ENCODE results near the gene MGMT.

The MGMT gene

DNA sequence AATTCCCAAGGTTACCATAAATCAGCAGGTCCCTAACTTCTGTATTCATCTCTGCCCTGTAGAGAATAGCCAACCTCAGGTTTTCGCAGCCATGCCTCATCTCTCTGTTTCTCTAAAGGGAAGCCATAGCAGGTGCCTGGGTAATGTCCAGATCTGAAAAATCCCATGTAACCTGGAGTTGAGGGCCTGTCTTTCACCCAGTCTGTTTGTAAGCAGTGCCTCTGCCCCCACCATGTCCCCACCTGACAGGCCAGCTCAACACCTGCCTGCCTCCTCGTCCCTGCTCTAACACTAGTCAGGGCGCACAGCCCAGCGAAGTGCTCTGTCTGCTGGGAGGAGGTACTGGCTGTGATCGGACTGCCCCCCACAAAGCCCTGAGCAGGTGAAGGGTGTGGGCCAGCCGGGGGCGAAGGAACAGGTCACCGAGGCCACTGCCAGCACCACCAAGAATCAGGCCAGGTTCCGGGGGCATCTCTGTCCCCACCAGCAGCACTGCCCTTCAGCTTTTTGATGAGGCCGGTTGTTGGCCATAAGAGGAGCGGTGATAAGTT lies 210.4 kb downstream of the MGMT start:
- in situ Hi-C loops (cut with MboI; ENCODE audit: low sequenced_read_pairs) = no loop called here

DNA sequence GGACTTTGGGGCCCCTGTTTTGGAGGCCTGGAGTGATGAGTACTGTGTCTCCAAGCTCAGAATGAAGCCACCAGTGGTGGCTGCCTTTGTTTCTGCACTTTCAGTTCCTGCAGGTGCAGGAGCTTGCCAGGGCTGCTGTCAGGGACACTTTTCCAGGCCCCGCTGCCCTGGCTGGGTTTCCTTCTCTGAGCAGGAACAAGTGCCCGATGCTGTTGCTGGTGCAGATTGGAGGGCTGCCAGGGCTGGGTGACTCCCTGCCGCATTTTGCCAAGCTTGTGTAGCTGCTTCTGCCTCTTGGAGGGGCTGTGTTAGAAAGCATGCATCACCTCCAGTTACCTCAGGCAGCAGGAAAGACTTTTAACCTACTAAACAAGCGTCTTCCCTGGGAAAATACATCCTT lies 211.1 kb downstream of the MGMT start:
- in situ Hi-C loops (cut with MboI; ENCODE audit: low sequenced_read_pairs) = no loop called here

DNA sequence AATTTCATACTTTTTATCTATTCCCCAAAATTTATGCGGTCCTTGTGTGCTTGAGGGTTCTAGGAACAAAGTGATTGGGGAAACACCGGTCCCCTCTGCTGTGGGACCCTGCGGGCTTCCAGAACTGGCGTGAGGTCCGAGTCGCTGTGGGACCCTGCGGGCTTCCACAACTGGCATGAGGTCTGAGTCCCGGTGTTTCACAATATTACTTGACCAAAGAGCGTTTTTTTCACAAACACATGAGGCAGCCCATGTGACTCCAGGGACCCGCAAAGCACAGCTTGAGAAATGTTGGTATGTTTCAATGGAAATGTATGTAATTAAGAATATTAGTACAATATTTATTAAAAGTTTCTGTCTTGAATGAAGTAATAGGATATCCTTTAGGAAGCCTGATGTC lies 212.2 kb downstream of the MGMT start:
- in situ Hi-C loops (cut with MboI; ENCODE audit: low sequenced_read_pairs) = no loop called here

DNA sequence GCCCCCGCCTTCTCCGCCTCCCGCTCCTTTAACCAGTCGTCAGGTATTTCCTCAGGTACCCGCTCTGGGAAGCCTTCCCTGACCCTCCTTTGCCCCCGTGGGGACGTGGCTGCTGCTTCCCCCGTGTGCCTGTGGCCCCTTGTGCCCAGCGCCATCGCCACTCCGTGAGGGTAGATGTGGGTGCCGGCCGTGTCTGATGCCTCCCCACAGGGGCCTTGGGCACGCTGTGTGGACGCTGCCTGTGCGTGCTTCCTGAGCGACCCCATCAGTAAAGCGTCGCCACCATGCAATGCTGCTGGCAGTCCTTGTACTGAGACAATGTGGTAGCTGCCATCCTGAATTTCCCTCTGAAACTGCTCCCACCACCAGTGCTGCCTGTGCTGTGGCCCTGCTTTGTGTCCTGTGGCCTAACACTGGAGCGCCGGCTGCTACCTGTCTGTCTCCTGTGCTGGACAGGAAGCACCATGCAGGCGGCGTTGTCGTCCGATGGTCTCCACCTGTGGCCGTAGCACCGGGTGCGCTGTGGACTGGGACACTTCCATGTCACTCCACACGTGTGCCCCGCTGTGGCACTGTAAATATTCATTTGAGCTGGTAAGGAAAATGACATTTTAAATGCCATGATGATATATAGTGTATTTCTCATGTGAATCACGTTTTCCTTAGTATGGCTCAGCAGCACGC lies 213.8 kb downstream of the MGMT start:
- in situ Hi-C loops (cut with MboI; ENCODE audit: low sequenced_read_pairs) = no loop called here

DNA sequence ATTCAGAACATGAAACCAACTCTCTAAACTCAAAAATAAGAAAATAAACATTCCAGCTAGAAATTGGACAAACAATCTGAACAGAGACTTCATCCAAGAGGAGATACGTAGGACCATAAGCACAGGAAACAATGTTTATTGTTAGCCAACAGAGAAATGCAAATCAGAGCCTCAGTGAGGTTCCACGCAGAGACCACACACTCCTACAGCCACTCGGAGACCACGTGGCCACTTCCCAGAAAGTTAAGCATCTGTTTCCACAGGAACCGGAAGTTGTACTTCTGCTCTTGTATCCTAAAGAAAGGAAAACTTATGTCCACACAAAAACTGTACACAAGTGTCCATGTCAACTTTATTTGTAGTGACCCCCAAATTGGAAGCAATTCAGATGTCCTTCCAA lies 214.8 kb downstream of the MGMT start:
- in situ Hi-C loops (cut with MboI; ENCODE audit: low sequenced_read_pairs) = no loop called here

DNA sequence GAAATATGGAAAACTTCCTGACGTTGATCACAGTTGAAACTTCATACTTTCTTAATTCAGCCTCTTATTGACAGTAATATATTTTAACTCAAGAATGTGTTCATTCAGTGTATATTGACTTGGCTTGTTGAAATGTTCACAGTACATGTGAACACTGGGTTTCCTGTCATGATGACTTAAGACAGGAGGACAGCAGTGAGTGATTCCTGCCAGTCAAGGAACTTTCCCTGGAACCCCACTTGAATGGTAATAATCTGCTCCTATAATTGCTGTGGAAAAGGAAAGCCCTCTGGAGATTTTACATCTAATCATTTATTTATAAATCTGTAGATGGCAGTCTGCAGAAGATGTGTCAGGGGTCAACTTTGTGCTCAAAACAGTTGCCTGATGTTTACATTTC lies 216.5 kb downstream of the MGMT start:
- in situ Hi-C loops (cut with MboI; ENCODE audit: low sequenced_read_pairs) = no loop called here

DNA sequence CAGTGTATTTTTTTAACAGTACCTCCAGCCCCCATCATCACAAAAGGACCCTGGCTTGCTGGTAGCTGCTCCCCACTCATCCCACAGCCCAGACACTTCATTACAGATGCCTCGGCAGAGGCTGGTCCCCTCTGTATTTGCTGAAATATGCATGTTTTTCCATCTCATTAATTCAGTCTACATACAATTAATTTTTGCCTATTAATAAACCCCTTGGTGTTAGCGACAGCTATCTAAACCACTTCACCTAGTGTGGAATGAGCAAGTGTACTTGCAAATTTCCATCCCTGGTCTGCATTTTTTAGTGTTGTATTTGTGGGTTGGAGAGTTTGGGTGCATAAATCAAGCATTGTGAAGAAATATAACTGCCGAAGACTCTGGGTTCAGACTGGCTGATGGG lies 216.9 kb downstream of the MGMT start:
- in situ Hi-C loops (cut with MboI; ENCODE audit: low sequenced_read_pairs) = no loop called here

DNA sequence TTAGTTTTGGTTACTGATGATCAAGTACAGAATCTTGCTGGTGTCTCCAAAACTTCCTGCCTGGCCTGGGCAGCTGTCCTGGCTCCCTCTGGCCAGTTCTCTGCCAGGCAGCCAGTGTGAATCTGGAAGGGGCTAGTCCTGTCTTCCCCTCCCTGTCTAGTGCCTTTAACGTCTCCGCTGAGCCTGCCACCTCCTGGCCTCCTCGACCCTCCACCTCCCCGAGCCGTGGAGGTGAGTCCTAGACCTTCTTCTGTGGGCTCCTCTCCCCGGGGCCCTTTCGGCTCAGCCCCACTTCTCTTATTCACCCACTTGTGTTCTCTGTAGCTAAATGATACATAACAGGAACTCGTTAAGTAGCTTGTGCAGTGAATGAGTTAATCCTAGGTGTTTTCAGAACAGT lies 218.2 kb downstream of the MGMT start:
- in situ Hi-C loops (cut with MboI; ENCODE audit: low sequenced_read_pairs) = no loop called here

DNA sequence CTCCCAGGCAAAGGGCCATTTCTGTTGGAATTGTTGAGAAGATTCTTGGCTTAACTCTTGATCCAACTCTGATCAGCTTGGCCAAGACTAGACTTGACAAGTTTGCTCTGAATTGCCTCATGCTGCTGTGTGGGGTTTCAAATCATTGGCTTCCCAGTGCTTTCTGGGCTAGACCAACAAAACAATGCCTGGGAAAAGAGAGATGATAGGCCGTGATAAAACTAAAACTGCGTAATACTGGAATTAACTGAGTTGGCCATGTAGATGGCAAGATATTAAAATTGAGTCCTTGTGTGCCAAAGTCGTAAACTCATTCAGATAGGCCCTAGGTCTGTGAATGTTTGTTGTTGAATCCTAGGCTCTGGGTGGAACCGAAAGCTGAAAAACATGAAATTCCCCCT lies 222.6 kb downstream of the MGMT start:
- in situ Hi-C loops (cut with MboI; ENCODE audit: low sequenced_read_pairs) = no loop called here

DNA sequence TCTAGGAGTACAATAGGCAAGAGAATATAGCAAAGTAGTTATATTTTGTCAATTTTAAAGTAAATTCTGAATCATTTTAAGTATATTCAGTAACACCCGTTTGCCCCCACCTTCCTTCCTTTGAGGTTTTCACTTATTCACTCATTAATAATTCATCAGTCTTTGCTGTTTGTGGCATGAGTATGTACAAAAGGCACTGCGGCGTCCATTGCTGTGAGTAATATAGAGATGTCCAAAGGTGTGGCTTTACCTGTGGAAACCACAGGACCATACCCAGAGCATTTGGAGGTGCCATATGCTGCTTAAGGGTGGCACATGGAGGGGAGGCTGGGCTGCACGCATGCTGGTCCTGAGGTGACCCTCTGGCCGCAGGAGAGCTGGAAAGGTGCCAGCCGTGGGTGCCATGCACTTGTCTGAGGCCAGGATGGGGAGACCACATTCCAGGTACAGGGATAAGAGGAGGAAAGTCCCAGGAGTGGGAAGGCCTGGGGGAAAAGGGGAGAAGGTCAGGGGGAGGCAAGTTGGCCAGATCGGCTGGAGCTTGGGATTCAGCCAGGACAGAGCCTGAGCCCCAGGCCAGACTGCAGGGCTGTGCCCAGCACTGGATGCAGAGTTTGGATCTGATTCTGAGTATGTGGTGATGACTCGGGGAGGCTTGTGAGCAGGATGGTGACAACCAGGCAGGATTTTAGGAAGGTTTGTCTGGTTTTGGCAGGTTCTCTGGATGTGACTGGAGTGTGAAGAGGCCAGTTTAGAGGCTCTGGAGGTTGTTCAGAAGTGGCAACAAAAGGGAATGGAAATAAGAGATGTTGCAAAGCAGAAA lies 223.4 kb downstream of the MGMT start:
- in situ Hi-C loops (cut with MboI; ENCODE audit: low sequenced_read_pairs) = no loop called here

DNA sequence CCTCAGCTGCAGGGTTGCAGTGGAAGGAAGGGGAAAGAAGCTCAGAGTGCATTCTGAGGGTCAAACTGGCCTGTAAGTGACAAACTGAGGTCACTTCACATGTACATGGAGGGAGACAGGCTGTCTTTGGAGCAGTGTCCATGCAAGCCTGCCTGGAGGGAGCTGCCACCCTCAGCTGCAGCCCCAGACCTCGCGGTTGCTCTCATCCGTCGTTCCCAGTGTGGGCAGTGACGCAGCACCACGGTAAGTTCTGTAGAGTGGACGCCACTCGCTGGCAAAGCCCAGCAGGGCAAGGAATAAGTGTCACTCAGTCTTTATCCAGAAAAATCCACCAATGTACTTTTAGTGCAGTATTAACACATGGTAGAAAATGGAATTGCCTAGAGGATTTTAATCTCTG lies 225.7 kb downstream of the MGMT start:
- in situ Hi-C loops (cut with MboI; ENCODE audit: low sequenced_read_pairs) = no loop called here

DNA sequence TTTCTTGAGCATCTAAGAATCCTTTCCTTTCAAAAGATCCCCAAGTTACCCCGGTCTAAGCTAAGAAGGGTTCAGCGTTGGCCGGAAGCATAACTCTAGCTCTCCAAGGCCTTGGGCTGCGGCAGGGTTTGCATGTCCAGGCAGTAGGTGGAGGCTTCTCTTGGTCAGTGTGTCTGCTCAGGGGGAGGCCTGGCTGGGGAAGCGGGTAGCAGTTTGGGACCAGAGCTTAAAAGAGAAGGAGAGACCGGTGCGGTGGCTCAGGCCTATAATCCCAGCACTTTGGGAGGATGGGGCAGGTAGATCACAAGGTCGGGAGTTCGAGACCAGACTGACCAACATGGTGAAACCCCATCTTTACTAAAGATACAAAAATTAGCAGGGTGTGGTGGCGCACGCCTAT lies 226.3 kb downstream of the MGMT start:
- in situ Hi-C loops (cut with MboI; ENCODE audit: low sequenced_read_pairs) = no loop called here

DNA sequence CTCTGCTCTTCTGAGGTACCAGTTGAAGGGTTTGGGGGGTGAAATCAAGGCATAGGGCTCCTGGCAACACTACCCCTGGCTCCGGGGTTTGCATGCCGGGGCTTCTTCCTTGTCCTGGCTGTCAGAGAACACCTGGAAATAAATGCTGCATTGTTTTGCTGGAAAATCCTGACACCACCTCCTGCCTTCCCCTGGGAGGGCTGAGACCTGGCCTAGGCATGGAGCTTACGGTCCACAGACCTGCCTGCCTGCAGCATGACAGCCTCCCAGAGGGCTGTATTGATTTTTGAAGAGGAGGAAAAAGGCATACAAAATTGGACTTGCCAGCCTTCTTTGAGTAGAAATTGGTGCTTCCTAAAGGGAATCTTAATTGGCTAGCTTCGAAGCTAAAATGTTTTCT lies 227.1 kb downstream of the MGMT start:
- in situ Hi-C loops (cut with MboI; ENCODE audit: low sequenced_read_pairs) = no loop called here

DNA sequence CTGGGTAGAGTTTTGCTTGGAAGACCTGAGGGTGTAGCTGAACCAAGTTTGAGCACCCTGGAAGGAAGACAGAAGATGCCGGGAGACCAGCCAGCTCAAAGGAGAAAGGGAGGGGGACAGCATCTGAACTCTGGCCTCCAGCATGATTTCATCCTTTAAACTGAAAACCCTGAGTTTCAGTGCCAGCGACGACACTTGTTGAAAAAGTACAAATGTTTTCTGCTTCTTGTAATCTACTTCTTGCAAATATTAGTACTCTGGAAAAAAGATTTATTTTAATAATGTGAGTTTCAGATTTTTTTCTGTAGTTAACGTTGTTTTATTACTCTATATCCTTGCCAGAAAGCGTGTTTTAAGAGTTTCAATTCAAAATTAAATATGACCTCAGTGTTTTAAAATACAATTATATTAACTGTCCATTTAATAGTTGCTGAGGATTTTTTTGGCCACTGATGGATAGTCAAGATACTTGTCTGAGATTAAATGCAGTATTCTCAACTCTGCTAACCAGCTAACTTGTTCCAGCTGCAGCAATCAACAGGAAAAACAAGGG lies 227.7 kb downstream of the MGMT start:
- in situ Hi-C loops (cut with MboI; ENCODE audit: low sequenced_read_pairs) = no loop called here

DNA sequence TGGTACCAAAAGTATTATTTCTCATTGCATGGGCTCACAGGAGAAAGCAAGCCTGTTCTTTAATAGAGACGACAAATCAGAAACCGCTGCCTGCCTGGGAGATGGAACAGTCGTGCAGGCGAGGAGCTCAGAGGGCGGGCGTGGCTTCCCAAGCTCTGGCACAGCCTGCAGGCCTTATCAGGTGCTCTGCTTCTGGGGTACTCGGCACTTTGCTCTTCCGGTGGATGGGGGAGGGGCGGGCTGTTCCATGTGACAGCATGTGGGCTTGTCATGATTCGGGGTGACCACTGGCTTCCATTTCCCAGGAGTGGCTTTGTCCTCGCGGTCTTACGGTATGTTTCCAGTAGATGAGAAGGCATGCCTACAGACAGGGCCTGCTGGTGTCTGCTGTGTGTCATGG lies 228.6 kb downstream of the MGMT start:
- in situ Hi-C loops (cut with MboI; ENCODE audit: low sequenced_read_pairs) = no loop called here

DNA sequence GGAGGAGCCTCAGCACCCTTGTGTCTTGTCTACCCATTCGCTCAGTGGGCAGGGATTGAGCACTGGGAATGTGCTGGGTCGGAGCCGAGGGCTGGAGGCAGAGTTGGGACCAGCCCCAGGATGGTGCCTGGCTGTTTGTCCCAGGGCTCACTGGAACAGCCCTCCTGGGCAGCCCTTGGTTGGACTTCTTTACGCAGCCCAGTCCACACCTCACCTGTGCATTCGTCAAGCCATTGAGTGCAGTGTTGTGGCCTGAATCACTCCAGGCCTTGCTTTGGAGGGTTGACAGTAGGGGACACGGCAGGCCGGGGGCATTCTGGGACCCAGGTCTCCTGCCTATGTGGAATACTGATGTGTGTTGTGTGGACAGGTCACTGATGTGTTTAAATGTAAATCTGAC lies 229.6 kb downstream of the MGMT start:
- in situ Hi-C loops (cut with MboI; ENCODE audit: low sequenced_read_pairs) = no loop called here

DNA sequence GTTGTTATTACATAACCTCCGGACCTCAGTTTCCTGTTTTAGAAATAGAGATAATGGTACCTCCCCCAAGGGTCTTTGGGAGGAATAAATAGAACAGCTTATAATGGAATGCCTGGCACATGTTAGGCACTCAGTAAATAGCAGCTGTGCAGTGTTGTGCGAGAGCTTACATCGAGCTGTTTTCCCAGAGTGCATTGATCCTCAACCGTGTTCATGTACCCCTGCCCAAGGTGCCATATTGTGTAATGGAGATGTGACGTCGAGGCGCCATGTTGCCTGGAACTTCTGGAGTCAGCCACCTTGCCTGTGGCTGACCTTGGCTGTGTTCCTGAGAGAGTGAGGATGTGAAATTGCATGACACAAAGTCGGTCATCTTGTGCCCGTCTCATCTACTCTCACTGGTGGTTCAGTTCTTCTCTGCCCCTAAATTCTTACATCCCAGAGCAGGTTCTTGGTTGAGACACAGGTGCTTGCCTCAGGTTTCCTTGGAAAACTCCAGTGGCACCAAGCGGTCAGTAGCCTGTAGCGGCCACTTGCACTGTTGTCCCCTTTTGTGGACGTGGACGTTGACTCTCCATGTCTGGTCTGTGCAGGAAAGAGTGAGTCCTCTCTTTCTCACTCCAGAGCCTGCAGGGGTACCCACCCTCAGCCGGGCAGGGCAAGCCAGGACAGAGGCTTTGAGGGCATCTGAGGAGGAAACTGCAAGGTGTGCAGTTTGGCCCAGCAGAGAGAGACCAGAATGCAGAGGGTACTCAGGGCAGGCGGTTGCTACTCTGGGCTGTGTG lies 230.6 kb downstream of the MGMT start:
- in situ Hi-C loops (cut with MboI; ENCODE audit: low sequenced_read_pairs) = no loop called here

DNA sequence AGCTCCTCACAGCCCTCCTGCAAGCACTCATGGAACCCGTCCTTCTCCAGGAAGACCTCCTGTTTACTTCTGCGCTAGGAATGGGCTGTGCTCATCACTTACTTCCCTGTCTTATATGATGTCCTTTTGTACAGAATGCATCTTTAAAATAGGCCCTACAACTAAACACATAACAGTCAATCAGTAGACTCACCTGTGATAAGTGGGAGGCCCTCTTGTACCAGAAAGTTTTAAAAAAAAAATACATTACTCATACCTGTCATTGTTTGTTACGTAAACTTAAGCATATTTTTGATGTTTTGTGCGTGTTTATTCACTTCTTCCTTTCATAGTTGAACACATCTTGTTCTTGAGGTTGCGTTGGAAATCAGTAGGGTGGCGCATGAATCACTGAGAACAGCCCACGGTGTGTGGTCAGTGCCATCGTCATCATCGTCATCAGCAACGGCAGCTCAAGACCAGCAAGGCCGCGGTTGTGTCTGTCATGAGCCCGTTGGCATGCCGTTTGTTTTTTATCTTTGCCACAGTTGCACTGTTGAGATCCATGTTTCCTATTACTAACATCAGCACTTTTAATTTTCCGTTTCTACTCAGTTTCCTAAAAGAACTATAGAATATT lies 232.8 kb downstream of the MGMT start:
- in situ Hi-C loops (cut with MboI; ENCODE audit: low sequenced_read_pairs) = no loop called here

DNA sequence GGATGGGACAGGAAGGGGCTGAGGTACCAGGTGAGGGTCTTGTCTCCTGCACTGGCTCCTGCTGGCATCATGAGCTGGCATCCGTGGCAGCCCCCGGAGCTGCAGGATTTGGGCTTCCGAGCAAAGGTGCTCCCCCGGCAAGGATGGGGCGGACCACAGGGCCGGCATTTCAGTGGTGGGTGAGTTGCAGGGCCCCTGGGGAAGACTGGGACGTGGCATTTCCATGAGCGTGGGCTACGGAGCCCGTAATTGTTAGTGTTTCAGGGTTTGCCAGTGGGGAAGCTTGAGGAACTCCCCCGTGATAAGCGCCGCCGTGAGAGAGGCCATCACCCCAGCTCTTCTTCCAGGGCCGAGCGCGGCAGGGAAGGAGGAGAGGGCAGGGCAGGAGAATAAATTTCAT lies 235.6 kb downstream of the MGMT start:
- in situ Hi-C loops (cut with MboI; ENCODE audit: low sequenced_read_pairs) = no loop called here

DNA sequence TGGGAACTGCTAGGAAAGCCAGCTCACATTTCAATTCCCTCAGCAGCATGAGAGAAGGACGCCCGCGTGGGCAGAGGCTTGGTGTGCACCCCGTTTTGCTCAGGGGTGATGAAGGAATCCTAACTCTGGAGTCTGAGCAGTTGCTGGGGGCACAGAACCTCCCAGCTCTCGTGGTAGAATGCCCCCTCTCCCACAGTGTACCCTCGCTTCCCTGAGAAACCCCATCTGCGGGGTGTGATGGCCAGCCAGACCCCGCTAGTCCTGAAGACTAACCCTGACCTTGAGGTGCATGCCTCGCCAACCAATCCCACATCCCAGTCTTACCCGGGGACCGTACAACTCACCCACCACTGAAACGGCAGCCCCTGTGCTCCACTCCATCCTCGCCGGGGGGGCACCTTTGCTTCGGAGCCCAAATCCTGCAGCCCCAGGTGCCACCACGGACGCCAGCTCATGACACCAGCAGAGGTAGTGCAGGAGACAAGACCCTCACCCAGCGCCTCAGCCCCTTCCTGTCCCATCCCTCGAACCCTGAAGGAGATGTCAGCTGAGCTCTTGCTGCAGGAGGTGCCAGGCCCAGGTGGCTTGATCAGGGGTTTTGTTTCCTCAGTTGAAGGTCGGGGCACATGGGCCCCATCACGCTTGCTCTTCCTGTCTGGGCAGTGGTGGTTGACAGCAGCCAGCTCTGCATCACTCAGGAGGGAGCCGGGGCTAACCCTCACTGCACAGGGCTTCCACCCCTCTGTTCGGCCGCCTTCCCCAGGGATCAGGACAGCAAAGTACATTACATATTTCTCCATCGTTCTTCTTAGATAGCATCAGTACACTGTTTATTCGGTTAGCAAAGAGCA lies 236.5 kb downstream of the MGMT start:
- in situ Hi-C loops (cut with MboI; ENCODE audit: low sequenced_read_pairs) = no loop called here
